Heart right ventricle (tissue), 16 donors: ENCODE data around the gene CX3CR1. TPM values are rescaled to one million over a fixed set of nuclear protein-coding genes. Genes with fewer than 3 reads are reported as not detected.
"Not testable (repeated sequence)": the region's sequence is repeated elsewhere in the genome, so short reads cannot be mapped to it uniquely, and the experiment has no call there.

ENCODE experiments used
- ATAC-seq, 8 donors: fragments of 200-7000 bp; cut with Tn5 transposase; one replicate each; pipeline ENCODE4 v1.9.1; 2020; ENCODE audit warnings: mild to moderate bottlenecking in 8 of 8, moderate library complexity in 8 of 8, moderate number of reproducible peaks in 1 of 8
- DNase-seq, 2 donors: peaks; one replicate each; pipeline ENCODE4 v3.0.0-alpha.2; 2020
- H3K27ac ChIP-seq, 10 donors: fragments of 200-600 bp; sonication (generic) in 2 of 10; one replicate each; pipeline versions ENCODE4 v1.5.0 to v1.8.0; 2020 to 2022; ENCODE audit warnings: mild to moderate bottlenecking in 3 of 10
- H3K27me3 ChIP-seq, 7 donors: fragments of 200-600 bp; one replicate each; pipeline ENCODE4 v1.8.0; 2021 to 2022; ENCODE audit warnings: mild to moderate bottlenecking in 2 of 7
- H3K36me3 ChIP-seq, 9 donors: fragments of 200-600 bp; sonication (generic) in 1 of 9; one replicate each; pipeline versions ENCODE4 v1.5.0 to v1.8.0; 2020 to 2022; ENCODE audit warnings: mild to moderate bottlenecking in 2 of 9
- H3K4me1 ChIP-seq, 9 donors: fragments of 200-600 bp; sonication (generic) in 1 of 9; one replicate each; pipeline versions ENCODE4 v1.5.0 to v1.8.0; 2020 to 2022; ENCODE audit warnings: mild to moderate bottlenecking in 4 of 9
- H3K4me3 ChIP-seq, 10 donors: fragments of 200-600 bp; sonication (generic) in 2 of 10; one replicate each; pipeline versions ENCODE4 v1.5.0 to v1.8.0; 2020 to 2022; ENCODE audit warnings: mild to moderate bottlenecking in 7 of 10, moderate library complexity in 2 of 10
- H3K9me3 ChIP-seq, 11 donors: fragments of 200-600 bp in 10 of 11; sonication (generic) in 2 of 11; one replicate each; pipeline versions ENCODE4 v1.5.0 to v1.8.0; 2013 to 2022; ENCODE audit warnings: mild to moderate bottlenecking in 2 of 11, control low read depth in 1 of 11, moderate library complexity in 1 of 11
- CTCF ChIP-seq, 9 donors: fragments of 200-600 bp; sonication (generic) in 2 of 9; IDR thresholded peaks; one replicate each; pipeline versions ENCODE4 v1.5.0 to v1.8.0; 2021 to 2022; ENCODE audit warnings: antibody characterized with exemption in 9 of 9, mild to moderate bottlenecking in 5 of 9, moderate library complexity in 1 of 9
- WGBS, 2 donors: extraction: QIAGEN DNeasy Blood & Tissue Kit; methylation state at CpG; one replicate each; pipeline ENCODE4 v1.1.7; 2013; ENCODE audit warnings: inconsistent platforms in 1 of 2; 5-methylcytosine and 5-hydroxymethylcytosine counted together
- intact Hi-C, 10 donors: fragments of 100-400 bp; cut with DNase I; formaldehyde crosslinking; loops; one replicate each; pipeline versions ENCODE4 v1.11.1 to v1.14.2; 2022
- polyA plus RNA-seq, 2 donors: library from polyadenylated mRNA; stranded (reverse); fragments of 200-250 nt; gene quantifications; one replicate each; pipeline ENCODE4 v1.2.3, GENCODE V29; 2013
- total RNA-seq, 10 donors: library from RNA; stranded (reverse); fragmentation: NEBNext Ultra II Directional in 3 of 10; extraction: Animal tissue kit (Norgen Biotek cat#: 25700) in 3 of 10; gene quantifications; one replicate each; pipeline versions ENCODE4 v1.2.1 to v1.2.4, GENCODE V29; 2021 to 2023
- donor health status: Arrhythmogenic right ventricular cardiomyopathy.
- donor health status: ischemic (EF 13 %, LVEDD 7.1; RV severe dilation, severe dysfunction).
- donor health status: healthy with polysubstance abuse.
- donor health status: DM: no; HTN: yes; CAD: no.
- donor health status: DM: no; HTN: no; CAD: no.
- donor health status: ischemic (EF 25% LVEDD 6.9; RV normal size, moderate dysfunction).
- donor health status: ischemic (EF 25% LVEDD 5.7; RV mildly dilated, moderate dysfunction).
- donor health status: healthy.
- donor health status: DM: yes; HTN: yes; CAD: no.
- donor health status: Ischemic cardiomyopathy.
- donor health status: ischemic (EF 35%, LVEDD 5.7; RV mildly dilated, moderate dysfunction).
- donor health status: nonischemic (EF 11% LVEDD 7.7; RV severe dilation, severe dysfunction).
- donor health status: DM: yes; HTN: yes; CAD: no.
- donor health status: PGD.
- donor health status: ischemic (EF 29% LVEDD 5.4; RV normal size, mild dysfunction).
- donor health status: nonischemic (EF 23%, LVEDD 6.1; RV moderate dilation, normal function).

Gene CX3CR1
- total and polyA plus RNA-seq, 12 donors = 0.12 to 6.9 (median 0.88) TPM

- WGBS, 2 donors = 44 to 54% methylated on average over 2 of the region's 2 CpGs
- peak overlapping the region in 1 of 10 donors; percentile 42 for H3K27ac ChIP-seq
- H3K4me3 ChIP-seq = no peak overlapping the region
- no peak for TF ChIP-seq CTCF (IDR thresholded peaks at IDR 0.05)
- DNase-seq = no peak
- peaks cover 0 to 8% (median 0%) of the 10 kb centered on the region in 7 donors for H3K27me3 ChIP-seq
- no peak for ATAC-seq
- peaks cover 0 to 8% (median 0%) of the 10 kb centered on the region in 11 donors for H3K9me3 ChIP-seq
- H3K4me1 ChIP-seq = peaks cover 0 to 22% (median 9%) of the 10 kb centered on the region in 9 donors
- H3K36me3 ChIP-seq = no peaks in the 10 kb centered on the region
- intact Hi-C loops = no loop called here
Measured at GRCh38 chr3:39234651-39235050, 45.2 kb downstream of the CX3CR1 start.

GRCh38 chr3:39232859-39233258, 47.0 kb downstream of the CX3CR1 start:
- no peak for TF ChIP-seq CTCF (IDR thresholded peaks at IDR 0.05)
- intact Hi-C loops = no loop called here
- no peak overlapping the region for H3K4me3 ChIP-seq
- peak overlapping the region in 4 of 10 donors; percentile 13 to 53 (median 38) for H3K27ac ChIP-seq
- H3K36me3 ChIP-seq = no peaks in the 10 kb centered on the region
- peaks cover 0 to 22% (median 9%) of the 10 kb centered on the region in 9 donors for H3K4me1 ChIP-seq
- ATAC-seq = peak; percentile 44 to 87 (median 77)
- 15 to 25% methylated on average over 3 of the region's 3 CpGs for WGBS, 2 donors
- H3K27me3 ChIP-seq = peaks cover 0 to 8% (median 0%) of the 10 kb centered on the region in 7 donors
- H3K9me3 ChIP-seq = peaks cover 0 to 8% (median 0%) of the 10 kb centered on the region in 11 donors
- no peak for DNase-seq

GRCh38 chr3:39230453-39230852, 49.4 kb downstream of the CX3CR1 start:
- Histone ChIP-seq H3K9me3 (peaks cover 0 to 8% (median 0%) of the 10 kb centered on the region in 11 donors), H3K4me1 (peaks cover 0 to 31% (median 9%) of the 10 kb centered on the region in 9 donors), H3K27ac (no peak overlapping the region), H3K4me3 (no peak overlapping the region), H3K36me3 (no peaks in the 10 kb centered on the region), H3K27me3 (peaks cover 0 to 8% (median 0%) of the 10 kb centered on the region in 7 donors)
- intact Hi-C loops = no loop called here
- ATAC-seq = no peak
- no peak for DNase-seq
- TF ChIP-seq CTCF (IDR thresholded peaks at IDR 0.05) = no peak
- WGBS, 2 donors = 84 to 93% methylated on average over 1 of the region's 1 CpG

- DNase-seq (no peak), ATAC-seq (no peak)
- Histone ChIP-seq H3K27me3 (no peaks in the 10 kb centered on the region), H3K4me3 (no peak overlapping the region), H3K4me1 (peaks cover 0 to 18% (median 6%) of the 10 kb centered on the region in 9 donors), H3K27ac (no peak overlapping the region), H3K9me3 (peaks cover 0 to 8% (median 0%) of the 10 kb centered on the region in 11 donors), H3K36me3 (no peaks in the 10 kb centered on the region)
- 75 to 83% methylated on average over 3 of the region's 4 CpGs for WGBS, 2 donors
- intact Hi-C loops = no loop called here
- TF ChIP-seq CTCF (IDR thresholded peaks at IDR 0.05) = no peak
Measured at GRCh38 chr3:39228496-39228895, 51.3 kb downstream of the CX3CR1 start.

- H3K27ac ChIP-seq, intact Hi-C loops, H3K9me3 ChIP-seq, H3K4me3 ChIP-seq, H3K36me3 ChIP-seq, H3K27me3 ChIP-seq, DNase-seq, ATAC-seq: not testable (repeated sequence)
- H3K4me1 ChIP-seq = peaks cover 0 to 13% (median 0%) of the 10 kb centered on the region in 9 donors
- WGBS, 2 donors = 96% methylated on average over 18 to 27 of the region's 32 CpGs
Measured at GRCh38 chr3:39227596-39227995, 52.2 kb downstream of the CX3CR1 start.
